ENCODE results near the gene TULP1. TPM values are rescaled to one million over a fixed set of nuclear protein-coding genes. Genes with fewer than 3 reads are reported as not detected.

TULP1 gene
- total RNA-seq, 2 donors from 2014 or later, result not detected

- DNase-seq (ENCODE audit: low spot score in 2 of 2) (no peak), ATAC-seq (no peak)
- H3K9me3 Mint-ChIP-seq, result no peaks in the 10 kb centered on the region
Observed at GRCh38 chr6:35507221-35507620, 5.5 kb downstream of the TULP1 start.

GRCh38 chr6:35506536-35506935 lies 6.2 kb downstream of the TULP1 start:
- DNase-seq (ENCODE audit: low spot score in 2 of 2), result no peak
- Mint-ChIP-seq H3K36me3 (no peaks in the 10 kb centered on the region), H3K9me3 (no peaks in the 10 kb centered on the region), H3K27ac (no peak overlapping the region)
- no peak for ATAC-seq

More at GRCh38 chr6:35507221-35507620, 5.5 kb downstream of the TULP1 start:
- Mint-ChIP-seq H3K27ac (no peak overlapping the region), H3K36me3 (no peaks in the 10 kb centered on the region)

GRCh38 chr6:35505999-35506412 lies 6.7 kb downstream of the TULP1 start:
- H3K36me3 Mint-ChIP-seq, result no peaks in the 10 kb centered on the region
- ATAC-seq, result no peak
- DNase-seq (ENCODE audit: low spot score in 2 of 2), result no peak
- no peaks in the 10 kb centered on the region for H3K9me3 Mint-ChIP-seq
- no peak overlapping the region for H3K27ac Mint-ChIP-seq

- ATAC-seq (no peak), DNase-seq (ENCODE audit: low spot score in 2 of 2) (no peak)
- H3K27ac Mint-ChIP-seq, result no peak overlapping the region
- no peaks in the 10 kb centered on the region for H3K9me3 Mint-ChIP-seq
- H3K36me3 Mint-ChIP-seq, result no peaks in the 10 kb centered on the region
Observed at GRCh38 chr6:35503534-35503933, 9.2 kb downstream of the TULP1 start.

- ATAC-seq (no peak), DNase-seq (ENCODE audit: low spot score in 2 of 2) (no peak)
- no peak overlapping the region for H3K27ac Mint-ChIP-seq
- H3K9me3 Mint-ChIP-seq, result no peaks in the 10 kb centered on the region
- no peaks in the 10 kb centered on the region for H3K36me3 Mint-ChIP-seq
Observed at GRCh38 chr6:35501784-35502183, 10.9 kb downstream of the TULP1 start.

GRCh38 chr6:35500782-35501181 lies 11.9 kb downstream of the TULP1 start:
- ATAC-seq, result no peak
- DNase-seq (ENCODE audit: low spot score in 2 of 2), result no peak
- H3K36me3 Mint-ChIP-seq, result no peaks in the 10 kb centered on the region
- no peaks in the 10 kb centered on the region for H3K9me3 Mint-ChIP-seq
- H3K27ac Mint-ChIP-seq, result no peak overlapping the region

- Mint-ChIP-seq H3K9me3 (no peaks in the 10 kb centered on the region), H3K36me3 (no peaks in the 10 kb centered on the region), H3K27ac (no peak overlapping the region)
- ATAC-seq (no peak), DNase-seq (ENCODE audit: low spot score in 2 of 2) (no peak)
Observed at GRCh38 chr6:35499372-35499771, 13.3 kb downstream of the TULP1 start.

GRCh38 chr6:35498422-35499067 lies 14.2 kb downstream of the TULP1 start:
- DNase-seq (ENCODE audit: low spot score in 2 of 2) (no peak), ATAC-seq (no peak)
- Mint-ChIP-seq H3K27ac (no peak overlapping the region), H3K36me3 (no peaks in the 10 kb centered on the region), H3K9me3 (no peaks in the 10 kb centered on the region)

GRCh38 chr6:35497571-35498421 lies 14.9 kb downstream of the TULP1 start:
- Mint-ChIP-seq H3K36me3 (no peaks in the 10 kb centered on the region), H3K9me3 (no peaks in the 10 kb centered on the region), H3K27ac (no peak overlapping the region)
- DNase-seq (ENCODE audit: low spot score in 2 of 2) (peak in 1 of 2 donors; percentile 49), ATAC-seq (peak; percentile 44 to 65)

- ATAC-seq (peak; percentile 72 to 80), DNase-seq (ENCODE audit: low spot score in 2 of 2) (peak; percentile 64 to 71)
- H3K27ac Mint-ChIP-seq, result no peak within 1 kb of the TSS
- no peaks in the 10 kb centered on the region for H3K9me3 Mint-ChIP-seq
- H3K36me3 Mint-ChIP-seq, result no peaks in the 10 kb centered on the region
Observed at GRCh38 chr6:35496841-35497570, 15.7 kb downstream of the TULP1 start, which contains the start of gene TEAD3. TEAD3 (minus strand) TSS chr6:35497079.

- H3K27ac Mint-ChIP-seq, result no peak overlapping the region
- ATAC-seq (peak in 1 of 2 donors; percentile 9), DNase-seq (ENCODE audit: low spot score in 2 of 2) (no peak)
- H3K9me3 Mint-ChIP-seq, result no peaks in the 10 kb centered on the region
- no peaks in the 10 kb centered on the region for H3K36me3 Mint-ChIP-seq
Observed at GRCh38 chr6:35496036-35496840, 16.5 kb downstream of the TULP1 start.

- Mint-ChIP-seq H3K36me3 (no peaks in the 10 kb centered on the region), H3K9me3 (no peaks in the 10 kb centered on the region), H3K27ac (no peak overlapping the region)
Observed at GRCh38 chr6:35495258-35496035, 17.2 kb downstream of the TULP1 start.

GRCh38 chr6:35494161-35494563 lies 18.5 kb downstream of the TULP1 start:
- H3K9me3 Mint-ChIP-seq, result no peaks in the 10 kb centered on the region
- DNase-seq (ENCODE audit: low spot score in 2 of 2) (no peak), ATAC-seq (no peak)
- H3K36me3 Mint-ChIP-seq, result no peaks in the 10 kb centered on the region
- no peak overlapping the region for H3K27ac Mint-ChIP-seq

More at GRCh38 chr6:35495258-35496035, 17.2 kb downstream of the TULP1 start:
- ATAC-seq, result no peak
- no peak for DNase-seq (ENCODE audit: low spot score in 2 of 2)

GRCh38 chr6:35493307-35493983 lies 19.3 kb downstream of the TULP1 start:
- no peak for DNase-seq (ENCODE audit: low spot score in 2 of 2)
- Mint-ChIP-seq H3K36me3 (no peaks in the 10 kb centered on the region), H3K27ac (peak overlapping the region in 1 of 2 donors; percentile 85)

GRCh38 chr6:35492974-35493284 lies 19.8 kb downstream of the TULP1 start:
- DNase-seq (ENCODE audit: low spot score in 2 of 2) (no peak), ATAC-seq (no peak)
- Mint-ChIP-seq H3K36me3 (no peaks in the 10 kb centered on the region), H3K9me3 (no peaks in the 10 kb centered on the region), H3K27ac (peak overlapping the region in 1 of 2 donors; percentile 85)

More at GRCh38 chr6:35493307-35493983, 19.3 kb downstream of the TULP1 start:
- no peak for ATAC-seq
- H3K9me3 Mint-ChIP-seq, result no peaks in the 10 kb centered on the region

Data from activated naive CD4-positive, alpha-beta T cell treated with anti-CD3 and anti-CD28 coated beads, Interleukin-2, amount 50 U/mL, for 72 hours (primary cell).